Vagina (tissue), 2 donors: ENCODE data around the gene BRPF1.

Source experiments
- POLR2A ChIP-seq, 2 donors: fragments of 450-650 bp; IDR thresholded peaks; one replicate each; pipeline ENCODE4 v1.6.1; 2017; ENCODE audit warnings: antibody characterized with exemption in 2 of 2, mild to moderate bottlenecking in 2 of 2, moderate library complexity in 2 of 2
- TF ChIP-seq, protein P1 (sequence below), 3 experiments: fragments of 450-650 bp in 2 of 3; fragments of 200-600 bp in 1 of 3; sonication (generic) in 1 of 3; IDR thresholded peaks; one replicate each; pipeline ENCODE4 v1.5.1; 2017 to 2019; ENCODE audit warnings: antibody characterized with exemption in 3 of 3, mild to moderate bottlenecking in 2 of 3, moderate library complexity in 2 of 3

DNA sequence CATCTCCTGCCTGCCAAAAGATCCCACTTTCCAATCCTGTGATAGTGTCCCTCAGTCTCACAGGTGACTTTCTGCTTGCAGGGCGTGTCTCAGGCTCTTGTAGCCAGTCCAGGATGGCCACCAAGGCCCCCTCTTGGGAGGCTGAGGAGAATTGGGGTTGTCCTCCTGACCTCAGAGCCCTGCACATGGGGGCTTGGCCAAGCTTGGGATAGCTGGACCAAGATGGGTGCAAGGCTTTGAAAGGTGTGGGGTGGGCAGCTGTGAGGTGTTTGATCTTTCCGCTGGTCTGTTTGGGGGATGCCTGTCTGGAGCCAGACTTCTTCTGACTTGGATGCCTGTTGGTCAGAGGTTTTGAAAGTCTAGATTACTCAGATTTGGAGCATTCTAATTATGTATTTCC, 39.9 kb upstream of the BRPF1 start:
- TF ChIP-seq, protein P1, sequence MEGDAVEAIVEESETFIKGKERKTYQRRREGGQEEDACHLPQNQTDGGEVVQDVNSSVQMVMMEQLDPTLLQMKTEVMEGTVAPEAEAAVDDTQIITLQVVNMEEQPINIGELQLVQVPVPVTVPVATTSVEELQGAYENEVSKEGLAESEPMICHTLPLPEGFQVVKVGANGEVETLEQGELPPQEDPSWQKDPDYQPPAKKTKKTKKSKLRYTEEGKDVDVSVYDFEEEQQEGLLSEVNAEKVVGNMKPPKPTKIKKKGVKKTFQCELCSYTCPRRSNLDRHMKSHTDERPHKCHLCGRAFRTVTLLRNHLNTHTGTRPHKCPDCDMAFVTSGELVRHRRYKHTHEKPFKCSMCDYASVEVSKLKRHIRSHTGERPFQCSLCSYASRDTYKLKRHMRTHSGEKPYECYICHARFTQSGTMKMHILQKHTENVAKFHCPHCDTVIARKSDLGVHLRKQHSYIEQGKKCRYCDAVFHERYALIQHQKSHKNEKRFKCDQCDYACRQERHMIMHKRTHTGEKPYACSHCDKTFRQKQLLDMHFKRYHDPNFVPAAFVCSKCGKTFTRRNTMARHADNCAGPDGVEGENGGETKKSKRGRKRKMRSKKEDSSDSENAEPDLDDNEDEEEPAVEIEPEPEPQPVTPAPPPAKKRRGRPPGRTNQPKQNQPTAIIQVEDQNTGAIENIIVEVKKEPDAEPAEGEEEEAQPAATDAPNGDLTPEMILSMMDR (IDR thresholded peaks at IDR 0.05) = no peak
- no peak for TF ChIP-seq POLR2A (IDR thresholded peaks at IDR 0.05)
